Activated naive CD8-positive, alpha-beta T cell (primary cell): ENCODE data around the gene ZNF512B.
A peak's percentile ranks its signal among the peaks of the same experiment; 100 is the strongest.
"Not testable (repeated sequence)": the region's sequence is repeated elsewhere in the genome, so short reads cannot be mapped to it uniquely, and the experiment has no call there.

Source experiments
- H3K27ac Mint-ChIP-seq: one replicate; pipeline ENCODE4 v1.8.0; 2021; ENCODE audit warnings: mixed read lengths
- H3K27me3 Mint-ChIP-seq: one replicate; pipeline ENCODE4 v1.8.0; 2021; ENCODE audit warnings: mixed read lengths
- H3K36me3 Mint-ChIP-seq: one replicate; pipeline ENCODE4 v1.8.0; 2021; ENCODE audit warnings: mixed read lengths
- H3K4me1 Mint-ChIP-seq: one replicate; pipeline ENCODE4 v1.8.0; 2021; ENCODE audit warnings: low read depth, mixed read lengths
- H3K4me3 Mint-ChIP-seq: one replicate; pipeline ENCODE4 v1.8.0; 2021; ENCODE audit warnings: mild to moderate bottlenecking, mixed read lengths
- H3K9me3 Mint-ChIP-seq: one replicate; pipeline ENCODE4 v1.8.0; 2021; ENCODE audit warnings: low read depth, mixed read lengths

The ZNF512B gene

DNA sequence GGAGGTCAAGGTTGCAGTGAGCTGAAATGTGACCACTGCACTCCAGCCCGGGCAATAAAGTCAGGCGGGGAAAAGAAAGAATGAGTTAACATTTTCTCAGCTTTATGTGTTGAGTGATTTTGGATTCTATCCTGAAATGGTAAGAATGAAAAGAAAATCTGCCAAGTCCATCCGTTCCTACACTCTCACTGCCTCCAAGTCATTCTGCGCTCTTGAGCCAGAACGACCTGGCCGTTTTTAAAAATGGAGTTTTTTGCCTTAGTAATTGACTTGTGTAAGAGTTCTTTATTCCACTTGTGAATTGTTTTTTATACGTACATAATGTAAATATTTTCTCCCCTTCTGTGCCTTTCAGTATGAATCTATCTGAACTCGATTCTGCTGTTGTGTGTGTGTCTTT is 46.1 kb downstream of the ZNF512B start:
- no peaks in the 10 kb centered on the region for H3K27me3 Mint-ChIP-seq
- H3K27ac Mint-ChIP-seq, result peak overlapping the region; percentile 34
- peaks cover 3% of the 10 kb centered on the region for H3K36me3 Mint-ChIP-seq
- H3K9me3 Mint-ChIP-seq, result no peaks in the 10 kb centered on the region
- H3K4me1 Mint-ChIP-seq, result peaks cover 16% of the 10 kb centered on the region
- H3K4me3 Mint-ChIP-seq, result no peak overlapping the region

DNA sequence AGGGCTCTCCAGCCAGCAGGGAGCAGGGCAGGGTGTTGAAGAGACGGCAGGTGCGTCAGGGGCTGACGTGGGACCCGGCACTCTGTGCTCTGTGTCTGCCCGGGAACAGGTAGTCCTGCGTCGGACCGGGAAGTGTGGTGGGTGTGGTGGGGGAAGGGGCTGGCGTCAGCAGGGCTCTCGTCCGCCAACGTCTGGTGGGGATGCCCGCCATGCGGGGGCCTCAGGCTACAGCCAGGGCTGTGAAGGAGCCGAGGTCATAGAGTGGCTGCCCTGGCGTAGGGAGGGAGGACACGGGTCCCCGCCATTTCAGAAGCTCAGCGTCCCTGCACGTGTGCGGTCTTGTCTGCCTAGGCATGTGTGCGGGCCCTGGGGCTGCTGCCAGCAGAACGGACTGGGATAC is 49.5 kb downstream of the ZNF512B start:
- H3K36me3 Mint-ChIP-seq, result peaks cover 2% of the 10 kb centered on the region
- H3K27me3 Mint-ChIP-seq, result no peaks in the 10 kb centered on the region
- H3K9me3 Mint-ChIP-seq, result no peaks in the 10 kb centered on the region
- no peak overlapping the region for H3K4me3 Mint-ChIP-seq
- H3K27ac Mint-ChIP-seq, result no peak overlapping the region
- peaks cover 22% of the 10 kb centered on the region for H3K4me1 Mint-ChIP-seq

DNA sequence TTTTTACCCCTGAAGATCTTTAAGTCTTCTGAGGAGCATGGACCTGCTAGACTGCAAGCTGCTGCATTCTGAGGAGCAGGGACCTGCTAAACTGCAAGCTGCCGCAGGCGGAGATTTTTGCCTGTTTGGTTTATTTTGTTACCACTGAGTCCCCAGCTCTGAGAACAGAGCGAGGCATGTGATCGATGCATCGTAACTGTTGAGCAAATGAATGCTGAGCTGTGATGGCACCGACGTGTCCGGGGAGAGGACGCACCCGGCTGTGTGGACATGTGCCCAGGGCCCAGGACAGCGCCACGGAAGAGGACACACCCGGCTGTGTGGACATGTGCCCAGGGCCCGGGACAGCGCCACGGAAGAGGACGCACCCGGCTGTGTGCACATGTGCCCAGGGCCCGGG is 50.6 kb downstream of the ZNF512B start:
- H3K36me3 Mint-ChIP-seq, result peaks cover 2% of the 10 kb centered on the region
- no peak overlapping the region for H3K4me3 Mint-ChIP-seq
- H3K4me1 Mint-ChIP-seq, result peaks cover 21% of the 10 kb centered on the region
- no peaks in the 10 kb centered on the region for H3K27me3 Mint-ChIP-seq
- no peak overlapping the region for H3K27ac Mint-ChIP-seq
- H3K9me3 Mint-ChIP-seq, result no peaks in the 10 kb centered on the region

DNA sequence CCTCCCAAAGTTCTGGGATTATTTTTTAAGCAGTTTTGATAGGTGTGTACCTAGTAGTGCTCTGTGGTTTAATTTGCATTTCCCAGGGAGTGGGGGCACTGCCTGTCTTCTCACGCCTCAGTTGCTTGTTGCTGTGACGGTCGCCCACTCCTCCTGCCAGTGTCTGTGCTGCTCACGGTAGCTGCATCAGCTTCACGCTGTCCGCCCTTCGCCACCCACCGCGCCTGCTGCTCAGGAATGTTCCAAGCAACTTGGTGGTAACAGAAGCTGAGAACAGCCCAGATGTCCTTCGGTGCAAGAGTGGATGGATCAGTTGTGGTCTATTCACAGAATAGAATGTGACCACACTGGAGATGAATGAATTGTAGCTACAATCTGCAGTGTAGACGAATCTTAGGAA is 51.9 kb downstream of the ZNF512B start:
- Mint-ChIP-seq H3K9me3 (no peaks in the 10 kb centered on the region), H3K4me1 (peaks cover 23% of the 10 kb centered on the region), H3K27me3 (no peaks in the 10 kb centered on the region), H3K4me3 (no peak overlapping the region), H3K27ac (peak overlapping the region; percentile 29), H3K36me3 (peaks cover 2% of the 10 kb centered on the region)

DNA sequence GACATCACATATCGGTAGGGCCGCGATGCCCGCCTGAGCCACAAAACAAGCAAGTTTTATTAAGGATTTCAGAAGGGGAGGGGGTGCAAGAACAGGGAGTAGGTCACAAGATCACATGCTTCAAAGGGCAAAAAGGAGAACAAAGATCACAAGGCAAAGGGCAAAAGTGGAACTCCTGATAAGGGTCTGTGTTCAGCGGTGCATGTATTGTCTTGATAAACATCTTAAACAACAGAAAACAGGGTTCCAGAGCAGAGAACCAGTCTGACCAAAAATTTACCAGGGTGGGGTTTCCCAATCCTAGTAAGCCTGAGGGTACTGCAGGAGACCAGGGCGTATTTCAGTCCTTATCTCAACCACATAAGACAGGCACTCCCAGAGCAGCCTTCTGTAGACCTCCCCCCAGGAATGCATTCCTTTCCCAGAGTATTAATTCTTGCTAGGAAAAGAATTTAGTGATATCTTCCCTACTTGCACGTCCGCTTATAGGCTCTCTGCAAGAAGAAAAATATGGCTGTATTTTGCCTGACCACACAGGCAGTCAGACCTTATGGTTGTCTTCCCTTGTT is 53.3 kb downstream of the ZNF512B start:
- Mint-ChIP-seq H3K27ac (peak overlapping the region; percentile 64), H3K4me1 (peaks cover 25% of the 10 kb centered on the region)
- not testable (repeated sequence) for H3K36me3 Mint-ChIP-seq, H3K27me3 Mint-ChIP-seq, H3K4me3 Mint-ChIP-seq, H3K9me3 Mint-ChIP-seq

DNA sequence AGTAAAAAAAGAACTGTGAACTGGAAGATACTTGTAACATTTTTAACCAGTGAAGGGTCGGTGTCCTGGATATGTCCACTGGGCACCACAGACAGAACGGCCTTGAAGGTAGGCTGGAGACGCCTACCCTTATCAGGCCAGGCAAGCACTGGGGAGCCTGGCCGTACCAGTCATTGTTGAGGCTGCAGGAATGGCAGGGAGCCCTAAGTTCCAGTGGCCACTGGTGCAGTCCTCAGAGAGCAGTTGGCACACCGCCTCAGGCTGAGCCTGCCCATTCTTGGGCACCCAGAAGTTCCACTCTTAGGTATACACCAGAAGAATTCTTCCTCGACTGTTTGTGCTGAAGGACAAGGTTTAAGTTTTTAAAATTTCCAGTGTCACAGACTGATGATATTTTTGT is 54.3 kb downstream of the ZNF512B start:
- H3K36me3 Mint-ChIP-seq, result peaks cover 2% of the 10 kb centered on the region
- peak overlapping the region; percentile 12 for H3K27ac Mint-ChIP-seq
- peaks cover 32% of the 10 kb centered on the region for H3K4me1 Mint-ChIP-seq
- no peaks in the 10 kb centered on the region for H3K27me3 Mint-ChIP-seq
- H3K4me3 Mint-ChIP-seq, result no peak overlapping the region
- H3K9me3 Mint-ChIP-seq, result no peaks in the 10 kb centered on the region

DNA sequence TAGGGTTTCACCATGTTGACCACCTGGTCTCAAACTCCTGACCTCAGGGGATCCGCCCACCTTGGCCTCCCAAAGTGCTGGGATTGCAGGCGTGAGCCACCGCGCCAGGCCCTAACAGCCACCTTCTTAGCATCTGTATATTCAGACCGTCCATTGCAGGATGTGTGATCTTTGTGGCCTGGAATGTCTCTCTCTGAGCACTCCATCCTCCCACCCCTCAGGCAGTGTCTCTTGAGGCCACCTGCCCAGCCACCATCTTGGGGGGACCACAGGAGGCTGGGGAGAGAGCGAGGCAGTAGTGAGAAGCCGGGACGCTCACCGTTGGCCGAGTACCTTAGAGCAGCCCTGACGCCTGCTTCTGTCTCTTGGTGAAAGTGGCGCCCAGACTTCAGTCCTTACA is 56.0 kb downstream of the ZNF512B start:
- H3K27ac Mint-ChIP-seq, result no peak overlapping the region
- H3K4me1 Mint-ChIP-seq, result peaks cover 38% of the 10 kb centered on the region
- H3K27me3 Mint-ChIP-seq, result no peaks in the 10 kb centered on the region
- H3K36me3 Mint-ChIP-seq, result peaks cover 2% of the 10 kb centered on the region
- no peaks in the 10 kb centered on the region for H3K9me3 Mint-ChIP-seq
- H3K4me3 Mint-ChIP-seq, result no peak overlapping the region

DNA sequence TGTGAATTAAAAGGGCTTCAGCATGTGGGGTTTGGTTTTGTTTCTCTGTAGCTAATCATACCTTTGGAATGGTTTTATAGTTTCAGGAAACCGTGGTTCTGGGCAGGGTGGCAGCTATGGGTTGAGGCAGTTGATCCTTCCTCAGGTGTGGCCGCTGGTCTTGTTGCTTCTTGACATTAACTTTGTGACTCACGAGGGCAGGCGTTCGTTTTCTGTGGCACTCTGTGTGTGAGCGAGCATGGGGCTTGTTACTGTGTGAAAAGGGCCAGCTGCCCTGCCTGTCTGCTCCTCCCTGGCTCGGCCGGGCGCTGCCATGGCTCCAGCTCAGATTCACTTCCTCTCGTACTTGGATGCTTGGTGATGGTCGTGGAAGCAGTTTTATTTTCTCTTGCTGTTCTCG is 58.6 kb downstream of the ZNF512B start:
- Mint-ChIP-seq H3K4me1 (peaks cover 32% of the 10 kb centered on the region), H3K36me3 (peaks cover under 1% of the 10 kb centered on the region), H3K27ac (no peak overlapping the region), H3K27me3 (no peaks in the 10 kb centered on the region), H3K9me3 (no peaks in the 10 kb centered on the region), H3K4me3 (no peak overlapping the region)

DNA sequence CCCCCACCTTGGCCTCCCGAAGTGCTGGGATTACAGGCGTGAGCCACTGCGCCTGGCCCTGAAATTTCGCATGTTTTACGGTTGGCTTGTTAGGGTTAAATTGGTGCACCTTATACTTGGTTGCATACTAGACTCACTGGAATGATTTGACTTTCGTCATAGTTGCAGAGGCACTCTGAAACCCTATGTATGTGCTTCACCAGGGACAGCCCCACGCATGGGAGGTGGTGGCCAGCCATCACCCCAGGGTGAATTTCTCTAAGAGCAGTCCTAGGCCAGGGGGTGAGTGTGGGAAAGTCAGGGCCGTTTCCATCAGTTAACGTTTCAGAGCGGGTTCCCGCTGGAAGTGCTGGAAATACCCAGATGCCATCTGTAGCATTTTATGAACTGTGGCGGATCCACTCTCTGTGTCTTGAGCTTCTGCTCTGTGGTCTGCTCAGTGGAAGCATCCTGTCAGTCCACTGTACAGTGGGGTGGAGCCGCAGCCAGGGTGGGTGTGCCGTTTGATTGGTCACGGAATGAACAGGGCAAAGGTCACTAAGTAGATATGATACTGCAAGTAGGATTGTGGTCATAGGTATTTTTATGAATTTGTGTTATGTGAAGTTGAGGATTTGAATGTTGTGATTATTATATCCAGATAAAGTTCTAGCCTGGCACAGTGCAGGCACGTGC is 61.6 kb downstream of the ZNF512B start:
- Mint-ChIP-seq H3K4me1 (peaks cover 41% of the 10 kb centered on the region), H3K27me3 (no peaks in the 10 kb centered on the region), H3K36me3 (no peaks in the 10 kb centered on the region), H3K9me3 (no peaks in the 10 kb centered on the region), H3K4me3 (no peak overlapping the region), H3K27ac (no peak overlapping the region)
